Osteoblast (primary cell): ENCODE results near the gene HELZ2. TPM values are rescaled to one million over a fixed set of nuclear protein-coding genes. Genes with fewer than 3 reads are reported as not detected.
A peak's percentile ranks its signal among the peaks of the same experiment; 100 is the strongest.

Experiments used
- DNase-seq: peaks from one replicate; pipeline ENCODE4 v3.0.0; 2011; ENCODE audit warnings: low spot score, mixed read lengths; ENCODE audit not compliant: insufficient read length; ENCODE audit errors: missing footprints
- H2AFZ ChIP-seq: 2 replicates; pipeline ENCODE4 v1.6.0; 2011; ENCODE audit warnings: mild to moderate bottlenecking, low read length
- H3K27ac ChIP-seq: 2 replicates; pipeline ENCODE4 v1.5.1; 2011; ENCODE audit warnings: mild to moderate bottlenecking, low read depth, low read length, moderate library complexity
- H3K27me3 ChIP-seq: 2 replicates; pipeline ENCODE4 v1.6.0; 2012; ENCODE audit warnings: mild to moderate bottlenecking, control low read depth, inconsistent platforms, low read length, moderate library complexity; ENCODE audit not compliant: insufficient read depth
- H3K36me3 ChIP-seq: 2 replicates; pipeline ENCODE4 v1.5.1; 2011; ENCODE audit warnings: mild to moderate bottlenecking, low read length, control low read depth, moderate library complexity; ENCODE audit not compliant: insufficient read depth
- H3K4me1 ChIP-seq: 2 replicates; pipeline ENCODE4 v1.5.1; 2011; ENCODE audit warnings: mild to moderate bottlenecking, low read length, control low read depth, moderate library complexity; ENCODE audit not compliant: insufficient read depth
- H3K4me2 ChIP-seq: 2 replicates; pipeline ENCODE4 v1.6.0; 2011; ENCODE audit warnings: mild to moderate bottlenecking, low read length; ENCODE audit not compliant: insufficient read depth
- H3K4me3 ChIP-seq: fragments of 200-600 bp; sonication (generic); 3 replicates; pipeline ENCODE4 v1.5.1; 2012; ENCODE audit warnings: mild to moderate bottlenecking, low read length, inconsistent platforms; ENCODE audit not compliant: insufficient read depth
- H3K79me2 ChIP-seq: 2 replicates; pipeline ENCODE4 v1.6.0; 2012; ENCODE audit warnings: mild to moderate bottlenecking, low read length, control low read depth, inconsistent platforms; ENCODE audit not compliant: insufficient read depth
- H3K9me3 ChIP-seq: 2 replicates; pipeline ENCODE4 v1.5.1; 2011; ENCODE audit warnings: low read depth, low read length, control low read depth
- H4K20me1 ChIP-seq: 2 replicates; pipeline ENCODE4 v1.6.0; 2012; ENCODE audit warnings: mild to moderate bottlenecking, low read length, control low read depth; ENCODE audit not compliant: insufficient read depth
- total RNA-seq: library from RNA; depleted of rRNA; stranded (reverse); fragments of >200 nt; gene quantifications from 2 replicates; pipeline ENCODE4 v1.2.3, GENCODE V29; 2012
- TF ChIP-seq, protein P1 (sequence below): IDR thresholded peaks from 2 replicates; pipeline ENCODE4 v1.5.1; 2011; ENCODE audit warnings: mild to moderate bottlenecking, low read depth, low read length, moderate library complexity; ENCODE audit errors: extremely low read depth

The HELZ2 gene
- total RNA-seq, 1 donor = 27.5 TPM

- peaks cover 40% of the 10 kb centered on the region for H3K36me3 ChIP-seq
- no peaks in the 10 kb centered on the region for H3K9me3 ChIP-seq
- H3K4me2 ChIP-seq = no peak overlapping the region
- no peak overlapping the region for H3K27ac ChIP-seq
- H4K20me1 ChIP-seq = peaks cover 9% of the 10 kb centered on the region
- H3K4me1 ChIP-seq = peaks cover under 1% of the 10 kb centered on the region
- TF ChIP-seq, protein P1, sequence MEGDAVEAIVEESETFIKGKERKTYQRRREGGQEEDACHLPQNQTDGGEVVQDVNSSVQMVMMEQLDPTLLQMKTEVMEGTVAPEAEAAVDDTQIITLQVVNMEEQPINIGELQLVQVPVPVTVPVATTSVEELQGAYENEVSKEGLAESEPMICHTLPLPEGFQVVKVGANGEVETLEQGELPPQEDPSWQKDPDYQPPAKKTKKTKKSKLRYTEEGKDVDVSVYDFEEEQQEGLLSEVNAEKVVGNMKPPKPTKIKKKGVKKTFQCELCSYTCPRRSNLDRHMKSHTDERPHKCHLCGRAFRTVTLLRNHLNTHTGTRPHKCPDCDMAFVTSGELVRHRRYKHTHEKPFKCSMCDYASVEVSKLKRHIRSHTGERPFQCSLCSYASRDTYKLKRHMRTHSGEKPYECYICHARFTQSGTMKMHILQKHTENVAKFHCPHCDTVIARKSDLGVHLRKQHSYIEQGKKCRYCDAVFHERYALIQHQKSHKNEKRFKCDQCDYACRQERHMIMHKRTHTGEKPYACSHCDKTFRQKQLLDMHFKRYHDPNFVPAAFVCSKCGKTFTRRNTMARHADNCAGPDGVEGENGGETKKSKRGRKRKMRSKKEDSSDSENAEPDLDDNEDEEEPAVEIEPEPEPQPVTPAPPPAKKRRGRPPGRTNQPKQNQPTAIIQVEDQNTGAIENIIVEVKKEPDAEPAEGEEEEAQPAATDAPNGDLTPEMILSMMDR = no peak
- no peak overlapping the region for H3K4me3 ChIP-seq
- no peak overlapping the region for H2AFZ ChIP-seq
- H3K27me3 ChIP-seq = no peaks in the 10 kb centered on the region
- H3K79me2 ChIP-seq = no peaks in the 10 kb centered on the region
- peak; percentile 73 for DNase-seq
These were observed 25.5 kb upstream of the HELZ2 start for GRCh38 chr20:63599396-63600050.

DNA sequence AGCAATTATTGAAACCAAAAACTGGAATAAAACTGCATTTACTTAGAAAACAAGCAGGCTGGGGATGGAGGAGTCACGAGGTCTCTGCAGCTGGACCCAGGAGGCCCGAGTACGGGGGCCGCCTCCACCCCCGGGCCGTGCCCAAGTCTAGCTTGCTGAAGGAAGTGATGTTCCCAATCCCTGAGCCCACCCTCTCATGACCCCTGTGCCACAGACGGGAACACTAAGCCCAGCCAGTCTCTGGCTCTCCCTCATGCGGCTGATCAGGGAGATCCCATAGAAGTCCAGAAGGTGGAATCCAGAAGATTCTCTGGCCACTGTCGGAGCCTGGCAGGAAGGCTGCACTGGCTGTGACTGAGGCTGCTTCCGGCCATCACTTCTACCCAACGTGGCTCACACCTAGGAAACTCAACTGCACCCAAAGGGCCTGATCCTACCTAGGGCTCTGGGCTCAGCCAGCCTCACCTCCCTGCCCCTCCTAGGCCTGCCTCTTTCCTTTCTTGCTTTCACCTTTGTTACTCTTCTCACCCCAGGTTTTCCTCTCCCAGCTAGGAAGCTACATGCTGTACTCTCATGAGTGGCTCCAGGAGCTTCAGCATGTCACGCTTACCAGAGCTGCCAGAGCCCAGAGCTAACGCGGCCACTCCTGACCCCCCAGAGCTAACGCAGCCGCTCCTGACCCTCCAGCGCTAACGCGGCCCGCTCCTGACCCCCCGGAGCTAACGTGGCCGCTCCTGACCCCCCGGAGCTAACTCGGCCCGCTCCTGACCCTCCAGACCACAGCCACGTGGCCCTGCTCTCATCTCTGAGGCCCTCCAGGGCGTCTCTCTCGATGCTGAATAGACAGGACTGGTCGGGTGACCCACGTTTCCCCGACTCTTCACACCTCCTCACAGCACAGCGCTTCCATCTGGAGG is 24.7 kb upstream of the HELZ2 start:
- H3K27ac ChIP-seq = no peak overlapping the region
- H3K79me2 ChIP-seq = no peaks in the 10 kb centered on the region
- DNase-seq = peak; percentile 88
- H3K27me3 ChIP-seq = no peaks in the 10 kb centered on the region
- no peaks in the 10 kb centered on the region for H3K9me3 ChIP-seq
- peaks cover 17% of the 10 kb centered on the region for H4K20me1 ChIP-seq
- no peak overlapping the region for H3K4me3 ChIP-seq
- peaks cover 8% of the 10 kb centered on the region for H3K4me1 ChIP-seq
- H3K36me3 ChIP-seq = peaks cover 40% of the 10 kb centered on the region
- TF ChIP-seq, protein P1 = no peak
- H2AFZ ChIP-seq = no peak overlapping the region
- H3K4me2 ChIP-seq = no peak overlapping the region

- H3K27ac ChIP-seq = no peak overlapping the region
- no peak overlapping the region for H3K4me3 ChIP-seq
- H3K36me3 ChIP-seq = peaks cover 43% of the 10 kb centered on the region
- H4K20me1 ChIP-seq = peaks cover 23% of the 10 kb centered on the region
- no peaks in the 10 kb centered on the region for H3K9me3 ChIP-seq
- H3K4me1 ChIP-seq = peaks cover 8% of the 10 kb centered on the region
- H3K27me3 ChIP-seq = no peaks in the 10 kb centered on the region
- no peak overlapping the region for H2AFZ ChIP-seq
- peak; percentile 66 for DNase-seq
- no peak overlapping the region for H3K4me2 ChIP-seq
- H3K79me2 ChIP-seq = no peaks in the 10 kb centered on the region
- TF ChIP-seq, protein P1 = no peak
These were observed 23.8 kb upstream of the HELZ2 start for GRCh38 chr20:63597651-63598478.
